Uterus (tissue), 2 donors: ENCODE results near the gene IER3IP1.

Source experiments
- POLR2A ChIP-seq, 2 donors: fragments of 450-650 bp; IDR thresholded peaks; one replicate each; pipeline ENCODE4 v1.6.1; 2016; ENCODE audit warnings: antibody characterized with exemption in 2 of 2, mild to moderate bottlenecking in 1 of 2, moderate library complexity in 1 of 2
- TF ChIP-seq, protein P1 (sequence below), 4 experiments: fragments of 200-600 bp in 2 of 4; fragments of 450-650 bp in 2 of 4; sonication (generic) in 2 of 4; IDR thresholded peaks; one replicate each; pipeline ENCODE4 v1.5.1; 2016 to 2019; ENCODE audit warnings: antibody characterized with exemption in 4 of 4, mild to moderate bottlenecking in 2 of 4, moderate library complexity in 1 of 4

DNA sequence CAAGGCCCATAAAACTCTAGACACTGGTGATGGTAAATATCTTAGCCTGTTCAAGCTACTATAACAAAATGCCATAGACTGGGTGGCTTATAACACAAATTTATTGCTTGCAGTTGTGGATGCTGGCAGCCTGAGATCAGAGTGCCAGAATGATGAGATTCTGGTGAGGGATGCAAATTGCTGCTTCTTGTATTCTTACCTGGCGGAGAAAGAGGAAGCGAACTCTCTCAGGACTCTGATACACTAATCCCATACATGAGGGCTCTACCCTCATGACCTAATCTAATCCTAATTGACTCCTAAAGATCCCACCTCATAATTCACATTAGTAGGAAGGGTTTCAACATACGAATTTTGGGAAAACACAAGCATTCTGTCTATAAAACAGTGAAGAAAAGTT is 4.6 kb upstream of the IER3IP1 start:
- TF ChIP-seq, protein P1, sequence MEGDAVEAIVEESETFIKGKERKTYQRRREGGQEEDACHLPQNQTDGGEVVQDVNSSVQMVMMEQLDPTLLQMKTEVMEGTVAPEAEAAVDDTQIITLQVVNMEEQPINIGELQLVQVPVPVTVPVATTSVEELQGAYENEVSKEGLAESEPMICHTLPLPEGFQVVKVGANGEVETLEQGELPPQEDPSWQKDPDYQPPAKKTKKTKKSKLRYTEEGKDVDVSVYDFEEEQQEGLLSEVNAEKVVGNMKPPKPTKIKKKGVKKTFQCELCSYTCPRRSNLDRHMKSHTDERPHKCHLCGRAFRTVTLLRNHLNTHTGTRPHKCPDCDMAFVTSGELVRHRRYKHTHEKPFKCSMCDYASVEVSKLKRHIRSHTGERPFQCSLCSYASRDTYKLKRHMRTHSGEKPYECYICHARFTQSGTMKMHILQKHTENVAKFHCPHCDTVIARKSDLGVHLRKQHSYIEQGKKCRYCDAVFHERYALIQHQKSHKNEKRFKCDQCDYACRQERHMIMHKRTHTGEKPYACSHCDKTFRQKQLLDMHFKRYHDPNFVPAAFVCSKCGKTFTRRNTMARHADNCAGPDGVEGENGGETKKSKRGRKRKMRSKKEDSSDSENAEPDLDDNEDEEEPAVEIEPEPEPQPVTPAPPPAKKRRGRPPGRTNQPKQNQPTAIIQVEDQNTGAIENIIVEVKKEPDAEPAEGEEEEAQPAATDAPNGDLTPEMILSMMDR (IDR thresholded peaks at IDR 0.05), result no peak
- no peak for TF ChIP-seq POLR2A (IDR thresholded peaks at IDR 0.05)
